ENCODE measurements around the gene SPATA4. TPM values are rescaled to one million over a fixed set of nuclear protein-coding genes. Genes with fewer than 3 reads are reported as not detected.

SPATA4 gene
- total and polyA plus RNA-seq, 2 of the 13 experiments (the other 11 are each of a cell fraction or from before 2014, with no cell fraction given): not detected

DNA sequence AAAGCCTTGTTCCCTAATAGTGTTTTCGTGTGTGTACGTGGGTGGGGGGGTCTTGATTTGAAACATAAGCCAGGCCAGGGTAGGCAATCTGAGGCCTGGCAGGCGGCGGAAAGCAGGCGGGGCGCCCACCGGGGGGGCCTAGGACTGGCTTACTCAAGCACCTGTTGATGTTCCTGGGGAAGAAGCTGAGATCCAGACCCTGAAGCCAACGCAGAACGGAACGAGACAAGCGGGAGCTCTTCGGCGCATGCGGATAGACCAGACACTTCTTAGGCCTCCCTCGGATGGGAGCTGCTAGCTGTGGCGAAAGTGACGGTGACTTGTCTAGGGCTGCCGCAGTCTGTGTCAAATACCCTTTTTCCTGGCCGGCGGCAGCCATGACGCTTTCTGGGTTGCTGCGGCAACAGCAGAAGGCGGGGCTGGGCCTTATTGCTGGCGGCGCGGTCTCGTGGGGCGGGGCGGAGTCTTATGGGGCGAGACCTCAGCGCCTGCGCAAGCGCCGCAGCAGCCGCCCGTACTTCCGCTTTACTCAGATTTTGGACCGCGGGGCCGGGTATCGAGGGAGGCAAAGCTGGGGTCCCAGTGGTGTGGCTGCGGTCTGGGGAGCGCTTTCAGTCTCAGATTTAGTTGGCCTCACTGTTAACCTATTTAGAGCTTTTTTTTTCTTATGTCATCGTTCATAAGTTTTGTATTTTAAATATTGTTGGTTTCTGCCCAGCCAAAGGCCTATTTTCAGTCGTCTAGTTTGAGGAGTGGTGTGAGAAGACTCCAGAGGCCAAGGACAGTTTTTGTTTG is at the start of gene SPATA4 (continued):
- TF ChIP-seq, protein P1, sequence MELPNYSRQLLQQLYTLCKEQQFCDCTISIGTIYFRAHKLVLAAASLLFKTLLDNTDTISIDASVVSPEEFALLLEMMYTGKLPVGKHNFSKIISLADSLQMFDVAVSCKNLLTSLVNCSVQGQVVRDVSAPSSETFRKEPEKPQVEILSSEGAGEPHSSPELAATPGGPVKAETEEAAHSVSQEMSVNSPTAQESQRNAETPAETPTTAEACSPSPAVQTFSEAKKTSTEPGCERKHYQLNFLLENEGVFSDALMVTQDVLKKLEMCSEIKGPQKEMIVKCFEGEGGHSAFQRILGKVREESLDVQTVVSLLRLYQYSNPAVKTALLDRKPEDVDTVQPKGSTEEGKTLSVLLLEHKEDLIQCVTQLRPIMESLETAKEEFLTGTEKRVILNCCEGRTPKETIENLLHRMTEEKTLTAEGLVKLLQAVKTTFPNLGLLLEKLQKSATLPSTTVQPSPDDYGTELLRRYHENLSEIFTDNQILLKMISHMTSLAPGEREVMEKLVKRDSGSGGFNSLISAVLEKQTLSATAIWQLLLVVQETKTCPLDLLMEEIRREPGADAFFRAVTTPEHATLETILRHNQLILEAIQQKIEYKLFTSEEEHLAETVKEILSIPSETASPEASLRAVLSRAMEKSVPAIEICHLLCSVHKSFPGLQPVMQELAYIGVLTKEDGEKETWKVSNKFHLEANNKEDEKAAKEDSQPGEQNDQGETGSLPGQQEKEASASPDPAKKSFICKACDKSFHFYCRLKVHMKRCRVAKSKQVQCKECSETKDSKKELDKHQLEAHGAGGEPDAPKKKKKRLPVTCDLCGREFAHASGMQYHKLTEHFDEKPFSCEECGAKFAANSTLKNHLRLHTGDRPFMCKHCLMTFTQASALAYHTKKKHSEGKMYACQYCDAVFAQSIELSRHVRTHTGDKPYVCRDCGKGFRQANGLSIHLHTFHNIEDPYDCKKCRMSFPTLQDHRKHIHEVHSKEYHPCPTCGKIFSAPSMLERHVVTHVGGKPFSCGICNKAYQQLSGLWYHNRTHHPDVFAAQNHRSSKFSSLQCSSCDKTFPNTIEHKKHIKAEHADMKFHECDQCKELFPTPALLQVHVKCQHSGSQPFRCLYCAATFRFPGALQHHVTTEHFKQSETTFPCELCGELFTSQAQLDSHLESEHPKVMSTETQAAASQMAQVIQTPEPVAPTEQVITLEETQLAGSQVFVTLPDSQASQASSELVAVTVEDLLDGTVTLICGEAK (IDR thresholded peaks at IDR 0.05): no peak
- TF ChIP-seq, protein P1 (CRISPR knock-in tag; IDR thresholded peaks at IDR 0.05): peak; percentile 17; the same call in 1 of the 2 replicates
- TF ChIP-seq, protein P2, sequence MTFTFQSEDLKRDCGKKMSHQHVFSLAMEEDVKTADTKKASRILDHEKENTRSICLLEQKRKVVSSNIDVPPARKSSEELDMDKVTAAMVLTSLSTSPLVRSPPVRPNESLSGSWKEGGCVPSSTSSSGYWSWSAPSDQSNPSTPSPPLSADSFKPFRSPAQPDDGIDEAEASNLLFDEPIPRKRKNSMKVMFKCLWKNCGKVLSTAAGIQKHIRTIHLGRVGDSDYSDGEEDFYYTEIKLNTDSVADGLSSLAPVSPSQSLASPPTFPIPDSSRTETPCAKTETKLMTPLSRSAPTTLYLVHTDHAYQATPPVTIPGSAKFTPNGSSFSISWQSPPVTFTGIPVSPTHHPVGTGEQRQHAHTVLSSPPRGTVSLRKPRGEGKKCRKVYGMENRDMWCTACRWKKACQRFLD (CRISPR knock-in tag; IDR thresholded peaks at IDR 0.05; ENCODE audit: borderline replicate concordance): no peak
- TF ChIP-seq HNRNPLL (IDR thresholded peaks at IDR 0.05; ENCODE audit: low read depth, low read length, poor library complexity, severe bottlenecking) (peak; percentile 94), RBM39 (IDR thresholded peaks at IDR 0.05; ENCODE audit: low read depth, low read length, poor library complexity, severe bottlenecking) (no peak), SIN3A (IDR thresholded peaks at IDR 0.05; ENCODE audit: borderline replicate concordance, low read depth, low read length) (peak; percentile 64; the same call in 1 of the 2 replicates), HINFP (CRISPR knock-in tag; IDR thresholded peaks at IDR 0.05; ENCODE audit: low read depth) (no peak)
- TF ChIP-seq, protein P3, sequence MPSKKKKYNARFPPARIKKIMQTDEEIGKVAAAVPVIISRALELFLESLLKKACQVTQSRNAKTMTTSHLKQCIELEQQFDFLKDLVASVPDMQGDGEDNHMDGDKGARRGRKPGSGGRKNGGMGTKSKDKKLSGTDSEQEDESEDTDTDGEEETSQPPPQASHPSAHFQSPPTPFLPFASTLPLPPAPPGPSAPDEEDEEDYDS (CRISPR knock-in tag; IDR thresholded peaks at IDR 0.05): peak; percentile 42; the same call in 1 of the 2 replicates
- TF ChIP-seq, protein P4, sequence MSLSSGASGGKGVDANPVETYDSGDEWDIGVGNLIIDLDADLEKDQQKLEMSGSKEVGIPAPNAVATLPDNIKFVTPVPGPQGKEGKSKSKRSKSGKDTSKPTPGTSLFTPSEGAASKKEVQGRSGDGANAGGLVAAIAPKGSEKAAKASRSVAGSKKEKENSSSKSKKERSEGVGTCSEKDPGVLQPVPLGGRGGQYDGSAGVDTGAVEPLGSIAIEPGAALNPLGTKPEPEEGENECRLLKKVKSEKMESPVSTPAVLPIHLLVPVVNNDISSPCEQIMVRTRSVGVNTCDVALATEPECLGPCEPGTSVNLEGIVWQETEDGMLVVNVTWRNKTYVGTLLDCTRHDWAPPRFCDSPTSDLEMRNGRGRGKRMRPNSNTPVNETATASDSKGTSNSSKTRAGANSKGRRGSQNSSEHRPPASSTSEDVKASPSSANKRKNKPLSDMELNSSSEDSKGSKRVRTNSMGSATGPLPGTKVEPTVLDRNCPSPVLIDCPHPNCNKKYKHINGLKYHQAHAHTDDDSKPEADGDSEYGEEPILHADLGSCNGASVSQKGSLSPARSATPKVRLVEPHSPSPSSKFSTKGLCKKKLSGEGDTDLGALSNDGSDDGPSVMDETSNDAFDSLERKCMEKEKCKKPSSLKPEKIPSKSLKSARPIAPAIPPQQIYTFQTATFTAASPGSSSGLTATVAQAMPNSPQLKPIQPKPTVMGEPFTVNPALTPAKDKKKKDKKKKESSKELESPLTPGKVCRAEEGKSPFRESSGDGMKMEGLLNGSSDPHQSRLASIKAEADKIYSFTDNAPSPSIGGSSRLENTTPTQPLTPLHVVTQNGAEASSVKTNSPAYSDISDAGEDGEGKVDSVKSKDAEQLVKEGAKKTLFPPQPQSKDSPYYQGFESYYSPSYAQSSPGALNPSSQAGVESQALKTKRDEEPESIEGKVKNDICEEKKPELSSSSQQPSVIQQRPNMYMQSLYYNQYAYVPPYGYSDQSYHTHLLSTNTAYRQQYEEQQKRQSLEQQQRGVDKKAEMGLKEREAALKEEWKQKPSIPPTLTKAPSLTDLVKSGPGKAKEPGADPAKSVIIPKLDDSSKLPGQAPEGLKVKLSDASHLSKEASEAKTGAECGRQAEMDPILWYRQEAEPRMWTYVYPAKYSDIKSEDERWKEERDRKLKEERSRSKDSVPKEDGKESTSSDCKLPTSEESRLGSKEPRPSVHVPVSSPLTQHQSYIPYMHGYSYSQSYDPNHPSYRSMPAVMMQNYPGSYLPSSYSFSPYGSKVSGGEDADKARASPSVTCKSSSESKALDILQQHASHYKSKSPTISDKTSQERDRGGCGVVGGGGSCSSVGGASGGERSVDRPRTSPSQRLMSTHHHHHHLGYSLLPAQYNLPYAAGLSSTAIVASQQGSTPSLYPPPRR (CRISPR knock-in tag; IDR thresholded peaks at IDR 0.05; ENCODE audit: borderline replicate concordance): no peak
